WTC11 (cell line): Measurements from ENCODE around the gene NLRP5. TPM values are rescaled to one million over a fixed set of nuclear protein-coding genes. Genes with fewer than 3 reads are reported as not detected.

Experiments used
- ATAC-seq: fragments of 200-7000 bp; cut with Tn5 transposase; 2 replicates; pipeline ENCODE4 v1.10.0; 2021; ENCODE audit warnings: mild to moderate bottlenecking, moderate library complexity
- CTCF ChIA-PET: fragments of 300-600 bp; sonication (Branson Sonifier 250); formaldehyde crosslinking; loops from one replicate; lab custom pipeline; 2021; ENCODE audit warnings: antibody characterized with exemption; lab: Charles Lee
- POLR2A ChIA-PET: fragments of 350-600 bp; sonication (Branson Sonifier 250); formaldehyde crosslinking; loops from one replicate; lab custom pipeline; 2021; ENCODE audit warnings: antibody characterized with exemption; lab: Charles Lee
- DNase-seq: peaks from one replicate; pipeline ENCODE4 v3.0.0; 2021; ENCODE audit warnings: low spot score
- H3K27ac Mint-ChIP-seq: 2 replicates; pipeline ENCODE4 v1.8.0; 2021; ENCODE audit warnings: mixed read lengths
- H3K27me3 Mint-ChIP-seq: 2 replicates; pipeline ENCODE4 v1.8.0; 2021; ENCODE audit warnings: low read depth, mild to moderate bottlenecking, moderate library complexity, mixed read lengths
- H3K36me3 Mint-ChIP-seq: 2 replicates; pipeline ENCODE4 v1.8.0; 2021; ENCODE audit warnings: mixed read lengths
- H3K4me1 Mint-ChIP-seq: 2 replicates; pipeline ENCODE4 v1.8.0; 2022; ENCODE audit warnings: mixed read lengths
- H3K4me3 Mint-ChIP-seq: 2 replicates; pipeline ENCODE4 v1.8.0; 2021; ENCODE audit warnings: mild to moderate bottlenecking, moderate library complexity, mixed read lengths
- H3K9me3 Mint-ChIP-seq: 2 replicates; pipeline ENCODE4 v1.8.0; 2021; ENCODE audit warnings: mixed read lengths
- CREM ChIP-seq: sonication (generic); formaldehyde crosslinking; IDR thresholded peaks from 2 replicates; pipeline ENCODE4 v1.8.1; 2022; ENCODE audit warnings: mild to moderate bottlenecking, missing genetic modification reagents, moderate library complexity
- FOXJ3 ChIP-seq: sonication (generic); formaldehyde crosslinking; IDR thresholded peaks from 2 replicates; pipeline ENCODE4 v1.9.0; 2021; ENCODE audit warnings: missing genetic modification reagents, mild to moderate bottlenecking, borderline replicate concordance
- JAZF1 ChIP-seq: fragments of 250-450 bp; sonication (Bioruptor Pico); IDR thresholded peaks from 2 replicates; pipeline ENCODE4 v1.9.0; 2021; ENCODE audit warnings: moderate library complexity, mild to moderate bottlenecking, inconsistent platforms
- JUN ChIP-seq: sonication (generic); formaldehyde crosslinking; IDR thresholded peaks from 2 replicates; pipeline ENCODE4 v1.8.0; 2023; ENCODE audit warnings: mild to moderate bottlenecking, missing genetic modification reagents
- NR3C1 ChIP-seq: sonication (generic); formaldehyde crosslinking; conservative IDR thresholded peaks from 2 replicates; pipeline ENCODE4 v1.8.1; 2023; ENCODE audit warnings: low read depth, mild to moderate bottlenecking, missing genetic modification reagents
- OVOL2 ChIP-seq: fragments of 250-450 bp; sonication (Bioruptor Pico); IDR thresholded peaks from 2 replicates; pipeline ENCODE4 v1.9.0; 2021; ENCODE audit warnings: mild to moderate bottlenecking, borderline replicate concordance
- RORB ChIP-seq: fragments of 250-450 bp; sonication (Bioruptor Pico); IDR thresholded peaks from 2 replicates; pipeline ENCODE4 v1.9.0; 2021; ENCODE audit warnings: mild to moderate bottlenecking
- TEAD4 ChIP-seq: sonication (generic); formaldehyde crosslinking; IDR thresholded peaks from 2 replicates; pipeline ENCODE4 v1.8.0; 2022; ENCODE audit warnings: mild to moderate bottlenecking, missing genetic modification reagents
- ZNF263 ChIP-seq: sonication (generic); formaldehyde crosslinking; IDR thresholded peaks from 2 replicates; pipeline ENCODE4 v1.8.1; 2022; ENCODE audit warnings: low read depth, mild to moderate bottlenecking, moderate library complexity, missing genetic modification reagents
- ZNF396 ChIP-seq: fragments of 250-450 bp; sonication (Bioruptor Pico); IDR thresholded peaks from 2 replicates; pipeline ENCODE4 v1.8.0; 2021; ENCODE audit warnings: mild to moderate bottlenecking, moderate library complexity, borderline replicate concordance
- total RNA-seq: library from RNA; stranded (reverse); gene quantifications from 3 replicates; pipeline ENCODE4 v1.2.3, GENCODE V29; 2021
- TF ChIP-seq, protein P1 (sequence below): sonication (generic); formaldehyde crosslinking; IDR thresholded peaks from 2 replicates; pipeline ENCODE4 v1.8.1; 2023; ENCODE audit warnings: mild to moderate bottlenecking, missing genetic modification reagents, borderline replicate concordance
- TF ChIP-seq, protein P2 (sequence below): sonication (generic); formaldehyde crosslinking; IDR thresholded peaks from 2 replicates; pipeline ENCODE4 v1.8.0; 2022; ENCODE audit warnings: mild to moderate bottlenecking, missing genetic modification reagents
- TF ChIP-seq, protein P3 (sequence below): fragments of 250-450 bp; sonication (Bioruptor Pico); IDR thresholded peaks from 2 replicates; pipeline ENCODE4 v1.9.0; 2021; ENCODE audit warnings: mild to moderate bottlenecking, borderline replicate concordance
- TF ChIP-seq, protein P4 (sequence below): sonication (generic); formaldehyde crosslinking; IDR thresholded peaks from 2 replicates; pipeline ENCODE4 v1.8.1; 2022; ENCODE audit warnings: mild to moderate bottlenecking, moderate library complexity, missing genetic modification reagents
- TF ChIP-seq, protein P5 (sequence below): sonication (generic); formaldehyde crosslinking; IDR thresholded peaks from 2 replicates; pipeline ENCODE4 v1.8.1; 2022; ENCODE audit warnings: mild to moderate bottlenecking, missing genetic modification reagents, moderate library complexity, borderline replicate concordance
- TF ChIP-seq, protein P6 (sequence below): fragments of 200-600 bp; IDR thresholded peaks from 2 replicates; pipeline ENCODE4 v1.8.0; 2022; ENCODE audit warnings: antibody characterized with exemption

NLRP5 gene
- total RNA-seq, 1 experiment from 2014 or later, result not detected

DNA sequence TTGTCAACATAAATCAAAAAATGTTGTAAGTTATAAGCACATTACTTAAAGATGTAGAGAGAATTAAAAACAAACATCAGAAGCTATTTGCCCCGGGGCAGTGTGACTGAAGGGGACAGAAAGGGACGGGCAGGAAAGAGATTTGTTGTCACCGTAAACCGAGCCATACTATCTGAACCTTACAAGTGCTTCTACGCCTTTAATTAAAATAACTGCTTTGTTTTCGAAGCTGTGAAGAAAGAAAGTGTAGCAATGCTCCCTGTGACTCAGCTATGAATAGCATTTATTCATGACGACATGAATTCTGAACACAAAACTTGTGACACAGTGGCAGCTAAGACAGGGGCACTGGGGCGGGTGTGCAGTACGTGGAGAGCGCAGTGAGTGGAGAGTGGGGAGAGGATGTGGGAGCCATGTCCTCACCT is 104.5 kb downstream of the NLRP5 start (continued):
- TF ChIP-seq, protein P1, sequence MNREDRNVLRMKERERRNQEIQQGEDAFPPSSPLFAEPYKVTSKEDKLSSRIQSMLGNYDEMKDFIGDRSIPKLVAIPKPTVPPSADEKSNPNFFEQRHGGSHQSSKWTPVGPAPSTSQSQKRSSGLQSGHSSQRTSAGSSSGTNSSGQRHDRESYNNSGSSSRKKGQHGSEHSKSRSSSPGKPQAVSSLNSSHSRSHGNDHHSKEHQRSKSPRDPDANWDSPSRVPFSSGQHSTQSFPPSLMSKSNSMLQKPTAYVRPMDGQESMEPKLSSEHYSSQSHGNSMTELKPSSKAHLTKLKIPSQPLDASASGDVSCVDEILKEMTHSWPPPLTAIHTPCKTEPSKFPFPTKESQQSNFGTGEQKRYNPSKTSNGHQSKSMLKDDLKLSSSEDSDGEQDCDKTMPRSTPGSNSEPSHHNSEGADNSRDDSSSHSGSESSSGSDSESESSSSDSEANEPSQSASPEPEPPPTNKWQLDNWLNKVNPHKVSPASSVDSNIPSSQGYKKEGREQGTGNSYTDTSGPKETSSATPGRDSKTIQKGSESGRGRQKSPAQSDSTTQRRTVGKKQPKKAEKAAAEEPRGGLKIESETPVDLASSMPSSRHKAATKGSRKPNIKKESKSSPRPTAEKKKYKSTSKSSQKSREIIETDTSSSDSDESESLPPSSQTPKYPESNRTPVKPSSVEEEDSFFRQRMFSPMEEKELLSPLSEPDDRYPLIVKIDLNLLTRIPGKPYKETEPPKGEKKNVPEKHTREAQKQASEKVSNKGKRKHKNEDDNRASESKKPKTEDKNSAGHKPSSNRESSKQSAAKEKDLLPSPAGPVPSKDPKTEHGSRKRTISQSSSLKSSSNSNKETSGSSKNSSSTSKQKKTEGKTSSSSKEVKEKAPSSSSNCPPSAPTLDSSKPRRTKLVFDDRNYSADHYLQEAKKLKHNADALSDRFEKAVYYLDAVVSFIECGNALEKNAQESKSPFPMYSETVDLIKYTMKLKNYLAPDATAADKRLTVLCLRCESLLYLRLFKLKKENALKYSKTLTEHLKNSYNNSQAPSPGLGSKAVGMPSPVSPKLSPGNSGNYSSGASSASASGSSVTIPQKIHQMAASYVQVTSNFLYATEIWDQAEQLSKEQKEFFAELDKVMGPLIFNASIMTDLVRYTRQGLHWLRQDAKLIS (CRISPR knock-in tag), result no peak

DNA sequence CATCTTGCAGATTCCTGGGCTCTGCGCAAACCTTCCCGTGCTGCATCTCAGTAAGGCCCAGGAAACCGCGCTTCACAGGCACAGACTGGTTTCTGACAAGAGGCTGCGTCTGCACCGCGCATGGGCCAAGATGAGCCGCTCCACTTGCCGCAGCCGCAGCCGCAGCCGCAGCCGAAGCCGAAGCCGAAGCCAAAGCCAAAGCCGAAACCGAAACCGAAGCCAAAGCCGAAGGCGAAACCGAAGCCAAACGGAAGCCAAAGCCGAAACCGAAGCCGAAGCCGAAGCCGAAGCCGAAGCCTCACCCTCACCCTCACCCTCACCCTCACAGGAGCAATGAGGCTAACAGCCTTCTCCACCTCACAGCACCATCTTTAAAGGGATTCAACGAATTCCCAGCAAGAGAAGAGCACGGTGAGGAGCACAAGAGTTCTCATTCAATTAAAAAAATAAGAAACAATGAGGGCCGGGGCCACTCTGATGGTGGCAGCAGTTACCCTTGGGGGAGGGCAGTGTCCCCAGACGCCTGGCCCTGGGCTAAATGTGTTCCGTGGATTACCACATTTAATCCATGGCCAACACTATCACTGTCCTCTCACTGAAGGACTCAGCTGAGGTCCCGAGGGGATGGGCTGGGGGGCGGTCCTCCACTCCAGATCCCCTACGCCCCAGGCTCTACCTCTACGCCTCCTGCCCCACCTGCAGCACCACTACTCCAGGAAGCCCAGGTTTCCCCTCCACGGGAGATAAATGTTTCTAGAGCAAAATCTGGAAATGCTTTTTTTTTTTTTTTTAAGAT is 105.4 kb downstream of the NLRP5 start:
- ATAC-seq (no peak), DNase-seq (no peak)
- peaks cover 12% of the 10 kb centered on the region for H3K4me1 Mint-ChIP-seq
- ChIA-PET POLR2A (no interaction called here), CTCF (interaction anchor here (1.0 to 4.1 kb wide), 3 partner anchors 11 to 218 kb away, joined by 3 to 19 read pairs (median 5); no protein-coding TSS in a partner anchor)
- TF ChIP-seq ZNF263 (CRISPR knock-in tag) (no peak), OVOL2 (CRISPR knock-in tag) (no peak), ZNF396 (no peak), FOXJ3 (CRISPR knock-in tag) (no peak), RORB (CRISPR knock-in tag) (no peak), CREM (CRISPR knock-in tag) (no peak), NR3C1 (CRISPR knock-in tag) (no peak), TEAD4 (CRISPR knock-in tag) (no peak), JAZF1 (CRISPR knock-in tag) (no peak), JUN (no peak)
- TF ChIP-seq, protein P2, sequence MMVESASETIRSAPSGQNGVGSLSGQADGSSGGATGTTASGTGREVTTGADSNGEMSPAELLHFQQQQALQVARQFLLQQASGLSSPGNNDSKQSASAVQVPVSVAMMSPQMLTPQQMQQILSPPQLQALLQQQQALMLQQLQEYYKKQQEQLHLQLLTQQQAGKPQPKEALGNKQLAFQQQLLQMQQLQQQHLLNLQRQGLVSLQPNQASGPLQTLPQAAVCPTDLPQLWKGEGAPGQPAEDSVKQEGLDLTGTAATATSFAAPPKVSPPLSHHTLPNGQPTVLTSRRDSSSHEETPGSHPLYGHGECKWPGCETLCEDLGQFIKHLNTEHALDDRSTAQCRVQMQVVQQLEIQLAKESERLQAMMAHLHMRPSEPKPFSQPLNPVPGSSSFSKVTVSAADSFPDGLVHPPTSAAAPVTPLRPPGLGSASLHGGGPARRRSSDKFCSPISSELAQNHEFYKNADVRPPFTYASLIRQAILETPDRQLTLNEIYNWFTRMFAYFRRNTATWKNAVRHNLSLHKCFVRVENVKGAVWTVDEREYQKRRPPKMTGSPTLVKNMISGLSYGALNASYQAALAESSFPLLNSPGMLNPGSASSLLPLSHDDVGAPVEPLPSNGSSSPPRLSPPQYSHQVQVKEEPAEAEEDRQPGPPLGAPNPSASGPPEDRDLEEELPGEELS (CRISPR knock-in tag), result no peak
- TF ChIP-seq, protein P3, sequence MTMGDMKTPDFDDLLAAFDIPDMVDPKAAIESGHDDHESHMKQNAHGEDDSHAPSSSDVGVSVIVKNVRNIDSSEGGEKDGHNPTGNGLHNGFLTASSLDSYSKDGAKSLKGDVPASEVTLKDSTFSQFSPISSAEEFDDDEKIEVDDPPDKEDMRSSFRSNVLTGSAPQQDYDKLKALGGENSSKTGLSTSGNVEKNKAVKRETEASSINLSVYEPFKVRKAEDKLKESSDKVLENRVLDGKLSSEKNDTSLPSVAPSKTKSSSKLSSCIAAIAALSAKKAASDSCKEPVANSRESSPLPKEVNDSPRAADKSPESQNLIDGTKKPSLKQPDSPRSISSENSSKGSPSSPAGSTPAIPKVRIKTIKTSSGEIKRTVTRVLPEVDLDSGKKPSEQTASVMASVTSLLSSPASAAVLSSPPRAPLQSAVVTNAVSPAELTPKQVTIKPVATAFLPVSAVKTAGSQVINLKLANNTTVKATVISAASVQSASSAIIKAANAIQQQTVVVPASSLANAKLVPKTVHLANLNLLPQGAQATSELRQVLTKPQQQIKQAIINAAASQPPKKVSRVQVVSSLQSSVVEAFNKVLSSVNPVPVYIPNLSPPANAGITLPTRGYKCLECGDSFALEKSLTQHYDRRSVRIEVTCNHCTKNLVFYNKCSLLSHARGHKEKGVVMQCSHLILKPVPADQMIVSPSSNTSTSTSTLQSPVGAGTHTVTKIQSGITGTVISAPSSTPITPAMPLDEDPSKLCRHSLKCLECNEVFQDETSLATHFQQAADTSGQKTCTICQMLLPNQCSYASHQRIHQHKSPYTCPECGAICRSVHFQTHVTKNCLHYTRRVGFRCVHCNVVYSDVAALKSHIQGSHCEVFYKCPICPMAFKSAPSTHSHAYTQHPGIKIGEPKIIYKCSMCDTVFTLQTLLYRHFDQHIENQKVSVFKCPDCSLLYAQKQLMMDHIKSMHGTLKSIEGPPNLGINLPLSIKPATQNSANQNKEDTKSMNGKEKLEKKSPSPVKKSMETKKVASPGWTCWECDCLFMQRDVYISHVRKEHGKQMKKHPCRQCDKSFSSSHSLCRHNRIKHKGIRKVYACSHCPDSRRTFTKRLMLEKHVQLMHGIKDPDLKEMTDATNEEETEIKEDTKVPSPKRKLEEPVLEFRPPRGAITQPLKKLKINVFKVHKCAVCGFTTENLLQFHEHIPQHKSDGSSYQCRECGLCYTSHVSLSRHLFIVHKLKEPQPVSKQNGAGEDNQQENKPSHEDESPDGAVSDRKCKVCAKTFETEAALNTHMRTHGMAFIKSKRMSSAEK, result no peak
- TF ChIP-seq, protein P4, sequence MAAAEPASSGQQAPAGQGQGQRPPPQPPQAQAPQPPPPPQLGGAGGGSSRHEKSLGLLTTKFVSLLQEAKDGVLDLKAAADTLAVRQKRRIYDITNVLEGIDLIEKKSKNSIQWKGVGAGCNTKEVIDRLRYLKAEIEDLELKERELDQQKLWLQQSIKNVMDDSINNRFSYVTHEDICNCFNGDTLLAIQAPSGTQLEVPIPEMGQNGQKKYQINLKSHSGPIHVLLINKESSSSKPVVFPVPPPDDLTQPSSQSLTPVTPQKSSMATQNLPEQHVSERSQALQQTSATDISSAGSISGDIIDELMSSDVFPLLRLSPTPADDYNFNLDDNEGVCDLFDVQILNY (CRISPR knock-in tag), result no peak
- TF ChIP-seq, protein P5, sequence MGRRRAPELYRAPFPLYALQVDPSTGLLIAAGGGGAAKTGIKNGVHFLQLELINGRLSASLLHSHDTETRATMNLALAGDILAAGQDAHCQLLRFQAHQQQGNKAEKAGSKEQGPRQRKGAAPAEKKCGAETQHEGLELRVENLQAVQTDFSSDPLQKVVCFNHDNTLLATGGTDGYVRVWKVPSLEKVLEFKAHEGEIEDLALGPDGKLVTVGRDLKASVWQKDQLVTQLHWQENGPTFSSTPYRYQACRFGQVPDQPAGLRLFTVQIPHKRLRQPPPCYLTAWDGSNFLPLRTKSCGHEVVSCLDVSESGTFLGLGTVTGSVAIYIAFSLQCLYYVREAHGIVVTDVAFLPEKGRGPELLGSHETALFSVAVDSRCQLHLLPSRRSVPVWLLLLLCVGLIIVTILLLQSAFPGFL, result no peak
- TF ChIP-seq, protein P6, sequence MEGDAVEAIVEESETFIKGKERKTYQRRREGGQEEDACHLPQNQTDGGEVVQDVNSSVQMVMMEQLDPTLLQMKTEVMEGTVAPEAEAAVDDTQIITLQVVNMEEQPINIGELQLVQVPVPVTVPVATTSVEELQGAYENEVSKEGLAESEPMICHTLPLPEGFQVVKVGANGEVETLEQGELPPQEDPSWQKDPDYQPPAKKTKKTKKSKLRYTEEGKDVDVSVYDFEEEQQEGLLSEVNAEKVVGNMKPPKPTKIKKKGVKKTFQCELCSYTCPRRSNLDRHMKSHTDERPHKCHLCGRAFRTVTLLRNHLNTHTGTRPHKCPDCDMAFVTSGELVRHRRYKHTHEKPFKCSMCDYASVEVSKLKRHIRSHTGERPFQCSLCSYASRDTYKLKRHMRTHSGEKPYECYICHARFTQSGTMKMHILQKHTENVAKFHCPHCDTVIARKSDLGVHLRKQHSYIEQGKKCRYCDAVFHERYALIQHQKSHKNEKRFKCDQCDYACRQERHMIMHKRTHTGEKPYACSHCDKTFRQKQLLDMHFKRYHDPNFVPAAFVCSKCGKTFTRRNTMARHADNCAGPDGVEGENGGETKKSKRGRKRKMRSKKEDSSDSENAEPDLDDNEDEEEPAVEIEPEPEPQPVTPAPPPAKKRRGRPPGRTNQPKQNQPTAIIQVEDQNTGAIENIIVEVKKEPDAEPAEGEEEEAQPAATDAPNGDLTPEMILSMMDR, result no peak
- H3K9me3 Mint-ChIP-seq, result peaks cover 4% of the 10 kb centered on the region; the same call in 1 of the 2 replicates
- no peaks in the 10 kb centered on the region for H3K27me3 Mint-ChIP-seq
- no peak overlapping the region for H3K4me3 Mint-ChIP-seq
- H3K27ac Mint-ChIP-seq, result peak overlapping the region; percentile 45; the same call in 1 of the 2 replicates
- peaks cover 36% of the 10 kb centered on the region for H3K36me3 Mint-ChIP-seq
